Non-pigmented ciliary epithelial cell (primary cell): Measurements from ENCODE around the gene ADAMTS2.

Experiments
- DNase-seq: peaks from one replicate; pipeline ENCODE4 v3.0.0-alpha.2; 2010; ENCODE audit warnings: low read depth

ADAMTS2 gene

GRCh38 chr5:179266291-179267070 lies 78.8 kb downstream of the ADAMTS2 start:
- no peak for DNase-seq

- peak; percentile 76 for DNase-seq
These were observed 79.6 kb downstream of the ADAMTS2 start for GRCh38 chr5:179265514-179266290.

- DNase-seq, result no peak
These were observed 80.3 kb downstream of the ADAMTS2 start for GRCh38 chr5:179264783-179265513.

- DNase-seq, result no peak
These were observed 81.0 kb downstream of the ADAMTS2 start for GRCh38 chr5:179264053-179264782.

GRCh38 chr5:179263391-179264052 lies 81.7 kb downstream of the ADAMTS2 start:
- DNase-seq, result no peak

- no peak for DNase-seq
These were observed 82.9 kb downstream of the ADAMTS2 start for GRCh38 chr5:179262126-179262920.

GRCh38 chr5:179261301-179262125 lies 83.7 kb downstream of the ADAMTS2 start:
- DNase-seq, result no peak

GRCh38 chr5:179260324-179261070 lies 84.8 kb downstream of the ADAMTS2 start:
- no peak for DNase-seq

- no peak for DNase-seq
These were observed 85.4 kb downstream of the ADAMTS2 start for GRCh38 chr5:179259731-179260323.

- no peak for DNase-seq
These were observed 86.1 kb downstream of the ADAMTS2 start for GRCh38 chr5:179258922-179259730.

- DNase-seq, result no peak
These were observed 87.0 kb downstream of the ADAMTS2 start for GRCh38 chr5:179258001-179258921.

- DNase-seq, result no peak
These were observed 88.0 kb downstream of the ADAMTS2 start for GRCh38 chr5:179257176-179257682.

GRCh38 chr5:179256328-179257175 lies 88.7 kb downstream of the ADAMTS2 start:
- no peak for DNase-seq

GRCh38 chr5:179255527-179256327 lies 89.5 kb downstream of the ADAMTS2 start:
- DNase-seq, result no peak
